ENCODE results near the gene NME5.
"Not testable (repeated sequence)": the region's sequence is repeated elsewhere in the genome, so short reads cannot be mapped to it uniquely, and the experiment has no call there.

The NME5 gene

DNA sequence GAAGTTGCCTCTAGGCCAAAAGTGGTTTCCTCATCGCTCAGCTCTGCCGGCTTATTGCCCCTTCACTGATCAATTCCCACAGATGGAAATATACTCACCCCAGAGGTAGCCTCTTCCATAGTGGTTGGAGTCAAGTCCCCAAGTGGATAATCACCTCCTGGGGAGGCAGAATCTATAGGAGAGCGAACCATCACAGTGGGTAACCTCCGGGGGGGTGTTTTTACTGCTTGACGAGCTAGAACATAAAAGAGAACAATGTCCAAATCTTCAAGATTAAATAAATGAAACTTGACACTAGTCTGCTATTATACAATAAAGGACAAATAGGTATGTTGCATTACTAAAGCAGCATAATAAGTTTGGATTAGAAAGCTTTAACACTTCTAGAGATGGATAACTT lies 29.9 kb upstream of the NME5 start:
- no peaks in the 10 kb centered on the region for H3K4me1 Mint-ChIP-seq
- no peak overlapping the region for H3K4me3 Mint-ChIP-seq

DNA sequence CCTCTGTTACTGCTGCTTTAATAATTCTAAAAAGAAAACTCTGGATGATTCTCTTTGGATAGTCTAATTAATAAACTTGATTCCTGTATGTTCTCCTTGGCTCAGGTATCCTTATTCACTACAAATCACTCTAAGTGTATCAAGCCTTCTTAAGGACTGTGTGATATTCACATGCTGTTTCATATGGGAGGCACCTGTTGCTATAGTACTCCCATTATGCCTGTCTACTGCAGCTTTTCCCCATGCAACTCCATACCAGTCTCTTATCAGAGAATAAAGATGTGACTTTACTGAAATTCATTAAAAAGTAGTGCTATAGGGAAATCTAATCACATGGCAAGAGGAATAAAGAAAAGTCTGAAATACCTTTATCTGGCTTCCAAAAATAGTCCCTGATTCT lies 24.5 kb upstream of the NME5 start:
- DNase-seq, result no peak
- H3K4me3 Mint-ChIP-seq, result no peak overlapping the region
- H3K4me1 Mint-ChIP-seq, result no peaks in the 10 kb centered on the region
- no peaks in the 10 kb centered on the region for H3K27me3 Mint-ChIP-seq (ENCODE audit: low read depth, poor library complexity)
- H3K27ac Mint-ChIP-seq, result no peak overlapping the region
- peaks cover 89% of the 10 kb centered on the region for H3K36me3 Mint-ChIP-seq (ENCODE audit: low read depth)
- TF ChIP-seq, protein P1, sequence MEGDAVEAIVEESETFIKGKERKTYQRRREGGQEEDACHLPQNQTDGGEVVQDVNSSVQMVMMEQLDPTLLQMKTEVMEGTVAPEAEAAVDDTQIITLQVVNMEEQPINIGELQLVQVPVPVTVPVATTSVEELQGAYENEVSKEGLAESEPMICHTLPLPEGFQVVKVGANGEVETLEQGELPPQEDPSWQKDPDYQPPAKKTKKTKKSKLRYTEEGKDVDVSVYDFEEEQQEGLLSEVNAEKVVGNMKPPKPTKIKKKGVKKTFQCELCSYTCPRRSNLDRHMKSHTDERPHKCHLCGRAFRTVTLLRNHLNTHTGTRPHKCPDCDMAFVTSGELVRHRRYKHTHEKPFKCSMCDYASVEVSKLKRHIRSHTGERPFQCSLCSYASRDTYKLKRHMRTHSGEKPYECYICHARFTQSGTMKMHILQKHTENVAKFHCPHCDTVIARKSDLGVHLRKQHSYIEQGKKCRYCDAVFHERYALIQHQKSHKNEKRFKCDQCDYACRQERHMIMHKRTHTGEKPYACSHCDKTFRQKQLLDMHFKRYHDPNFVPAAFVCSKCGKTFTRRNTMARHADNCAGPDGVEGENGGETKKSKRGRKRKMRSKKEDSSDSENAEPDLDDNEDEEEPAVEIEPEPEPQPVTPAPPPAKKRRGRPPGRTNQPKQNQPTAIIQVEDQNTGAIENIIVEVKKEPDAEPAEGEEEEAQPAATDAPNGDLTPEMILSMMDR (IDR thresholded peaks at IDR 0.05), result no peak
- no peaks in the 10 kb centered on the region for H3K9me3 Mint-ChIP-seq

More for the DNA sequence above, 29.9 kb upstream of the NME5 start:
- H3K27me3 Mint-ChIP-seq (ENCODE audit: low read depth, poor library complexity), result no peaks in the 10 kb centered on the region
- H3K9me3 Mint-ChIP-seq, result no peaks in the 10 kb centered on the region
- H3K36me3 Mint-ChIP-seq (ENCODE audit: low read depth), result peaks cover 92% of the 10 kb centered on the region
- DNase-seq, result no peak
- TF ChIP-seq, protein P1 (IDR thresholded peaks at IDR 0.05), result no peak
- H3K27ac Mint-ChIP-seq, result no peak overlapping the region

DNA sequence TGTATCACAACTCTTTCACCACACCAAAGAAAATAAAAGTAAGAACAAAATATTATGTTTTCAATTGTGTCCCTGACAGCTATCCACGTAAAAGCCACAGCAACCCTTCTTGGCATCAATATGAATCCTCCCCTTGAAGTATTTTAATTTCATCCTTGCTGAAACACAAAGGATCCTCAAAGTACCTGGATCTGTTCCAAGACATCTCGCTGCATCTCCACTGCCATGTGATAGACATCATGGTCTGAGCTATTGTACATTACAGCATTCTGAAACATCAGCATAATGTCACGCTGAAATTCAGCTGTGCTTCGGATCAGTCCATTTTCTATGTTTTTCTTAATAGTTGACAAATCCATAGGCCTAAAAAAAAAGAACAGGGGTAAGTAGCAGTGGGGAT lies 21.5 kb upstream of the NME5 start:
- Mint-ChIP-seq H3K27ac (no peak overlapping the region), H3K27me3 (ENCODE audit: low read depth, poor library complexity) (no peaks in the 10 kb centered on the region), H3K4me1 (no peaks in the 10 kb centered on the region), H3K4me3 (no peak overlapping the region), H3K9me3 (no peaks in the 10 kb centered on the region), H3K36me3 (ENCODE audit: low read depth) (peaks cover 85% of the 10 kb centered on the region)
- DNase-seq, result no peak
- TF ChIP-seq, protein P1 (IDR thresholded peaks at IDR 0.05), result no peak

DNA sequence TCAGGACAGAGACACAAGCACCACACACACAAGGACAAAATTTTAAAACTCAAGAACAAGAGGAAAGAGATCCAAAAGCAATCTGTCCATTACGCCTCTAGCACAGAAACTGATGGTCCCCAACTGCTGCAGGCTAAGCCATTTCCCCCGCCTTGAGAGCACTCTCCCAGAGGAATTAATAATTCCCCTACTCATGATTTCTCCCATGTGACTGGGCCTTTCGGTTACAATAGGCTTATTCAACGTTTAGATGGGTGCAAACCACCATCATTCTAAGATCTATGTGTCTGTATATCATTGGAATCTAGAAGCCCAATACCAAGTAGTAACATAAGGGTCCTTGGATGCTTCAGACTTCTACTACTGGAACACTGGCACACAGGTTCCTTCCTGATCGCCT lies 20.4 kb upstream of the NME5 start:
- Mint-ChIP-seq H3K27ac (no peak overlapping the region), H3K36me3 (ENCODE audit: low read depth) (peaks cover 74% of the 10 kb centered on the region), H3K4me3 (no peak overlapping the region), H3K4me1 (no peaks in the 10 kb centered on the region), H3K9me3 (no peaks in the 10 kb centered on the region), H3K27me3 (ENCODE audit: low read depth, poor library complexity) (no peaks in the 10 kb centered on the region)
- no peak for DNase-seq
- TF ChIP-seq, protein P1 (IDR thresholded peaks at IDR 0.05), result no peak

DNA sequence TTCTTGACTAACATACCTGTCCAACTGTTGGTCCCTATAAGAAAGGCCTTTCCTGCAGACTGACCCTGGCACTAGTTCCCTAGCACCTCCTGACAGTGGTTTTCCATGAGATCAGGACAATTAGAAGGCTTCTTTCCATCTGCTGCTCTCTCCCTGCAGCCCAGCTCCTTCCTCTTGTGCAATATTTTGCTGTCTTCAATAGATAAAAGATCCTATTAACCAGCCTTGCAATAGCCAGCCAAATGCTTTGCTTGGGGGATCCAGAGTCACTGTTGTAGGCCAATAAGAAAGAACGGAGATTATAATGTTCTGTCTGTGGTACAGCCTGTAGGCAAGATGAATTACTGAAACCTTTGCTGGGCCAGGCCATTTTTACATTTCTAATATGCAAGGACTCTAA lies 18.4 kb upstream of the NME5 start:
- H3K36me3 Mint-ChIP-seq (ENCODE audit: low read depth), result peaks cover 54% of the 10 kb centered on the region
- DNase-seq, result no peak
- H3K4me1 Mint-ChIP-seq, result no peaks in the 10 kb centered on the region
- H3K9me3 Mint-ChIP-seq, result no peaks in the 10 kb centered on the region
- TF ChIP-seq, protein P1 (IDR thresholded peaks at IDR 0.05), result no peak
- H3K27me3 Mint-ChIP-seq (ENCODE audit: low read depth, poor library complexity), result peaks cover 11% of the 10 kb centered on the region
- no peak overlapping the region for H3K4me3 Mint-ChIP-seq
- H3K27ac Mint-ChIP-seq, result peak overlapping the region; percentile 81

DNA sequence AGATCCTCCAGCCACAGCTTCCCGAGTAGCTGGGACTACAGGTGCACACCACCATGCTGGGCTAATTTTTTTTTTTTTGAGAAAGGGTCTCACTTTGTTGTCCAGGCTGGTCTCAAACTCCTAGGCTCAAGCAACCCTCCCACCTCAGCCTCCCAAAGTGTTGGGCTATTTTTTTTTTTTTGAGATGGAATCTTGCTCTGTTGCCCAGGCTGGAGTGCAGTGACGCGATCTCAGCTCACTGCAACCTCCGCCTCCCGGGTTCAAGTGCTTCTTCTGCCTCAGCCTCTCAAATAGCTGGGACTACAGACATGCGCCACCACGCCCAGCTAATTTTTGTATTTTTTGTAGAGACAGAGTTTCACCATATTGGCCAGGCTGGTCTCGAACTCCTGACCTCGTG lies 16.7 kb upstream of the NME5 start:
- Mint-ChIP-seq H3K27me3 (ENCODE audit: low read depth, poor library complexity) (peaks cover 18% of the 10 kb centered on the region), H3K36me3 (ENCODE audit: low read depth) (peaks cover 45% of the 10 kb centered on the region)
- not testable (repeated sequence) for H3K27ac Mint-ChIP-seq, H3K4me1 Mint-ChIP-seq, H3K9me3 Mint-ChIP-seq, H3K4me3 Mint-ChIP-seq, DNase-seq

All from nephron progenitor cell (in vitro differentiated cells).